CD1c-positive myeloid dendritic cell (primary cell): ENCODE data around the gene MTG1.
"Not testable (repeated sequence)": the region's sequence is repeated elsewhere in the genome, so short reads cannot be mapped to it uniquely, and the experiment has no call there.

ENCODE experiments used
- DNase-seq: peaks from one replicate; pipeline ENCODE4 v3.0.0-alpha.2; 2016; ENCODE audit errors: extremely low spot score

MTG1 gene

GRCh38 chr10:133466683-133467275 lies 72.8 kb downstream of the MTG1 start:
- DNase-seq = no peak

GRCh38 chr10:133467286-133467911 lies 73.4 kb downstream of the MTG1 start:
- no peak for DNase-seq

DNA sequence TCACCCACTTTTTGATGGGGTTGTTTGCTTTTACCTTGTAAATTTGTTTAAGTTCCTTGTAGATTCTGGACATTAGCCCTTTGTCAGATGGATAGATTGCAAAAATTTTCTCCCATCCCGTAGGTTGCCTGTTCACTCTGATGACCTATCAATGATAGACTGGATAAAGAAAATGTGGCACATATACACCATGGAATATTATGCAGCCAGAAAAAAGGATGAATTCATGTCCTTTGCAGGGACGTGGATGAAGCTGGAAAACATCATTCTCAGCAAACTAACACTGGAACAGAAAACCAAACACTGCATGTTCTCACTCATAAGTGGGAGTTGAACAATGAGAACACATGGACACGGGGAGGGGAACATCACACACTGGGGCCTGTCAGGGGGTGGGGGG lies 75.2 kb downstream of the MTG1 start:
- DNase-seq = not testable (repeated sequence)

- no peak for DNase-seq
Measured at GRCh38 chr10:133471300-133472109, 77.5 kb downstream of the MTG1 start.
